Measurements from ENCODE around the gene FSTL1.

Gene FSTL1

GRCh38 chr3:120438665-120439370, 12.0 kb downstream of the FSTL1 start:
- DNase-seq = no peak

- DNase-seq = no peak
Measured at GRCh38 chr3:120438216-120438615, 12.6 kb downstream of the FSTL1 start.

DNA sequence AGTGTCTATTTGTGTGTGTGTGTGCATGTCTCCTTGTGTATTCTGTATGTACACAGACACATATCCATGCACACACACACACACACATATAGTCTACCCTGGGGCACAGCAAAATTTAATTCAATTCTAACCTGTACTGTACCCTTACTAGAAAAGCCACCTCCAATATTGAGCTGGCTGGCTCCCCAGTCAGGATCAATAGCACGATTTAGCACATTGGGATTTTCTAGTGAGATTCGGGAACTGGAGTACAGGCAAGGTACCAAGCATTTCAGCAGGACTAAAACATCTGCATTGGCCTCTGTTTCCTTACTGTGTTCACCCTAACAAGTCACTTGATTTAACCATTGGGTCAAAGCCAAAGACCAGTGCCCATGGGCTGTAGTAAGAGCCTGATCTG, 13.2 kb downstream of the FSTL1 start:
- DNase-seq = no peak

DNA sequence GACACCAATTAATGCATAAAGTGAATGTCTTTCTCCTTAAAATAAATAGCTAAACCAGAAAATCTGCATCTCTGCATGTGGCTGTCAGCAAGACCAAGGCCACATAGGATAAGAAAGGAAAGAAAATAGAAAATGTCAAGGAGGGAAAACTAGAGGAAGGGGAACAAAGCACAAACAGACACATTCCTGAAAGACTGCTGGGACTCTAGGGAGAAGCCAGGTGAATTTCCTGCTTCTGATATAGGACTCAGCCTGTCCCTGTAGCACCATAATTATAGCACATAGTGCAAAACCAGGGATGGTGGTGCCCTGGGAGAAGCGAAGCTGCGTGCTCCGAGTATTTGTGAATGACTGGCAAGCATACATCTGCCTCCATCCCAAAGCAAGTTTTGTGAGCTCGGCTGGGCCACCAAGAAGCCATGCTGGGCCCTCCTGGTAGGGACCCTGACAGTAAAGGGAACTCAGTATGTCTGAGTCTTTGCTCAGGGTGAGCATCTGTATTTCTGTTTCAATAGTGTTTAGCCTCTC, 14.2 kb downstream of the FSTL1 start:
- no peak for DNase-seq

DNA sequence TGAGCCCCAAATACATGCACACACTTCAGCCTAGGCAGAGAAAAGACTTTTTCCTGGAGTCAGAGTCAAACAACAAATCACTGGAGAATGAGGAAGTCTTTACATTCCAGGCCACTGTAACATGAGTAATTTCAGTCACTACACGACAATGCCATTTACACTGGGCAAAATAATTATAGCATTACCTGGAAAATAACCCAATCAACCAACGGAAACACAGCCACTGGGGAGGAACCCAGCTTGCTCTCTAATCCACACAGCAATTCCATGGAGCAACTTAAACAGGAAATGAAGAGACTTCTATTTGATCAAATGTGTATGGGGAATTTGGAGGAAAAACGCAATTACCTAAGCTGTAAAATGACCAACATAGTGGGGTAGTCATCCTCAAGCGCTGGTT, 15.2 kb downstream of the FSTL1 start:
- DNase-seq = no peak

DNA sequence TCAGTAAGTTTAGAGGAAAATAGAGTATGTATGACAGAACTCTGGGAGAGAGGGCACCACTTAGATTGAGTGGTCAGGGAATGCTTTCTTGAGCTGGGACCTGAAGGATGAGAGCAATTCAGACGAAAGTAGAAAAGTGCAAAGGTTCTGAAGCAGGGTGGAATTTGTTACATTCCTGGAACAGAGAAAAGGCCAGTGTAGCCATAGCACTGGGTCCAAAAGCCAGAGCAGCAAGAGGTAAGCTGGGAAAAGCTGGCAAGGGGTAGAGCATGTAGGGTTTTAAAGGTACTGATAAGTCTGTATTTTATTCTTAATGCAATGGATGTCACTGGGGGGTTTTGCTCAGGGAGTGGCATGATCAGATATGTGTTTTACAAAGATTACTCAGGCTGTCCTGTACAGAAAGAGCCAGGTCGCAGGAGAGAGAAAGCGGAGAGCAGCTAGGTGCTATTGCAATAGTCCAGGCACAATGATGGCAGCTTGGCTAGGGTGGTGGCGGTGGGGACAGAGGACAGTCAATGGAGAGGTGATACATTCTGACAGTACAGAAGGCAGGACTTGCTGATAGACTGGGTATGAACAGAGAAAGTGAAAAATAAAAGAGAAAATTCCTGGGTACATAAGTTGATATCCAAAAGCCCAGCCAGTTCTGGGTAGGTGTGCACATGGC, 17.0 kb downstream of the FSTL1 start:
- no peak for DNase-seq

DNA sequence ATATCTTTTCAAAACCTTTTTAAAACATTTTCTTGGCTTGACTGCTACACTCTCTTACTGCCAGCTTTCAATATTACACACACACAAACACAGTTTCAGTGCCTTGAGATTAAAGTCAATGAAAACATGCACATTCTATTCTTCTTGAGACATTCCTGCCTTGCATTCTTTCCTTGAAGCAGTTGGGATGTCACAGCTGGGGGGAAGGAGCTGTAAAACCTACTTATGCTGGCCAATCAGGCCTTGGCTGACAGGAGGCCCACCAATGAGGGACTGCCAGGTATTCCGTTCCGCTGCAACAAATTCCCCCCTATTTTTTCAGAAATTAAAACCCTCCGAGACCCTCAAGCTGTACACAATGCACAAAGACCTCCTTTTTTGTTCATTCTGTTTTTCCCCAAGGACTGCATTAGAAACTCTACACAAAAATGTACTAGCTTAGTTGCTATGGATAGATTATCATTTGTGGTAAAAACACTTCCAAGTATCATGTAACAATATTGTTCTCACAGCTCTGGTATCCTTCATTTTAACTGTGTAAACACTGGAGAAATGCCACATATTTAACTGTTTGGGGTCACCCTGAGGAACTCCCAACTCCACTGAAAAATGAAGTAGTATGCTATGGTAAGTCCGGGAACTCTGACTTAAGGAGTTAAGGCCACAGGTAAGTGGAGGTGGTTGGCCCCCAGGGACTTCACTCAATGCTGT, 18.5 kb downstream of the FSTL1 start:
- no peak for DNase-seq

DNA sequence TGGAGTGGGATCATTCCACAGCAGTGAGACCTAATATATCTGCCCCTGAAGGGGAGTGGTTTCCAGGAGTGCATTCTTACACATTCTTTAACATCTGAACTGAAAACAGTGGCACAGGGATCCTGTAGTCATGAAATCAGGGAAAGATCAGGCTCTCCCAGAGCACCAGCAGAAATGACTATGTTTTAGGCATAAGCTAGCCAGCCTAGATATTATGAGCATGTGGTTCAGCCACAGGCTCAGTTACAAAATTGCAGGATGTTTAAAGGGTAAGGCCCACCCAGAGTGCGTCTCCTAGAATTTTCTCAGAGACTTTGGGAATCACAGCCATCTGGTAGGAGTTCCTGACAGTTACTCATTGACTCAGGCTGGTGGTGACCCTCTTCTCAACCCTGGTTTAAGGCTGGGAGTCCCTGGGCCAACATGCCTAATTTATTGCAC, 20.9 kb downstream of the FSTL1 start:
- no peak for DNase-seq

DNA sequence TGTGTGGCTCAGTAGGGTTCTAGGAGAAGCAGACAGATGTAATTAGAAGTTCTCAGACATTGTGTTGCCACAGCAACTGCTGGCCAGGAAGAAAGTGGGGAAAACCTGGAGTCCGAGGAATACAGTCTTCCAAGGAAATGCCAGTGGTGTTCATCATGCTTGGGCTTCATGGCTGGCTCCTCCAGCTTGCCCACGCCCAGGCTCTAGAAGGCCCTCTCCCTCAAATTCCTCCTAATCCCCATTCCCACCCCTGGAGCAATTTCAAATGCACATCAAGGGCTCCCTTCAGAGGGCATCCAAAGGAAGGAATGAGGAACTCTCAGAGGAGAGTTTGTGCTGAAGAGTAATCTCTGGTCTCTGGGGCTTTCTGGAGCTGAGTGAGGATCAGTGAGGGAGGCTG, 21.9 kb downstream of the FSTL1 start:
- no peak for DNase-seq

- no peak for DNase-seq
Measured at GRCh38 chr3:120427201-120427600, 23.6 kb downstream of the FSTL1 start.

DNA sequence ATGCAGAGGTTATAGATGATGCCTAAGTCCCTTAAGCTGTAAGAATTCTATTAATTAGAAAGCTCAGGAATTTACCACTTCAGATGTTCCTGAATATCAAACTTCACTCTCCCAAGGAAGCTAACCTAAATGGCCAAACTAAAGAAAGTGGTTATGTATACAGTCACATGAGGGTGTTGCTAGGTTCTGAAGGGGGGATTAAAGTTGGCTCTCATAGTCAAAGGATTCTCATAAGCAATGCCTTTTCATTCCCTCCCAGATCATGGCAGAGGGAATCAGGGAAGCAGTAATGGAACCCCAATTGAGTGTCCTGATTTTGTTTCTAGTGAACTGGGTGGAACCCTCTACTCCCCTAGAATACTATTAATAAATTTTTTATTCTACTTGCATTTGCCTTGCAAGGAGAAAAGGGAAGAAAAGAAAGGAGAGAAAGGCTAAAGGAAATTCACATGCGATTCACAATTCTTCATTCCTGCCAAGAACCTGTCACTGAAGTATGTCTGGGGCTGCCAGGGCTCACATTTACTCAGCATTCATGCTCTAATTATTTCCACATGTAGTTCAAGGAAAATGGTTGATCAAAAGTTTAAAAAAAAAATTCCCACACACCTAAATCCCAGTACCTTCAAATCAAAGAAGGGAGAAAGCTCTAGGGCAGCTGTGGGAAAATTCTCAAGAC, 25.1 kb downstream of the FSTL1 start:
- no peak for DNase-seq

DNA sequence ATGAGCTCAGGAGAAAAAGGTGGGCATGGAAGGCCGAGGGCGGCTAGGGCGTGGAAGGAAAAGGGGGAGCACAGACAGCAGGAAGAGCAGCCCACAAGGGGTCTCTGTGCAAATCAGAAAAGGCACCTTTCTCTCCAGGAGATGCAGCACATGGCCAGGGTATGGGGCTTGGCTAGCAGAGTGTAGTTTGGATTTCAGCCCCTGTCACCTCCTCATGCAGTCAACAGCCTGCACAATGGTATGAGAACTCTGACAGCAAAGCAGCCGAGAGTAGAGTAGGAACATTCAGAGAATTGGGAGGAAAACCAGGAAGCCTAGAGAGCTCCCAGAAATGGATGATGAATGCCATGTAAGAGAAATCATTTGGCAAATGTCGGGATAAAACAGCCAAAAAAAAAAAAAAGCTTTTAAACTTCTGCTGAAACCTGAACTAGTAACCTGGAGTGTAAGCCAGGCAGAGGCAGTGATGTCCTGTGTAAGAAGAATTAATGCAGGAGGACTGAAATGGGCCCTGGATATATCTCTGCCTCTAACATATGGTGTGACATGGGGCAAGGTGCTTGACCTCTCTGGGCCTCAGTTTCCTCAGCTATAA, 25.7 kb downstream of the FSTL1 start:
- DNase-seq = no peak

DNA sequence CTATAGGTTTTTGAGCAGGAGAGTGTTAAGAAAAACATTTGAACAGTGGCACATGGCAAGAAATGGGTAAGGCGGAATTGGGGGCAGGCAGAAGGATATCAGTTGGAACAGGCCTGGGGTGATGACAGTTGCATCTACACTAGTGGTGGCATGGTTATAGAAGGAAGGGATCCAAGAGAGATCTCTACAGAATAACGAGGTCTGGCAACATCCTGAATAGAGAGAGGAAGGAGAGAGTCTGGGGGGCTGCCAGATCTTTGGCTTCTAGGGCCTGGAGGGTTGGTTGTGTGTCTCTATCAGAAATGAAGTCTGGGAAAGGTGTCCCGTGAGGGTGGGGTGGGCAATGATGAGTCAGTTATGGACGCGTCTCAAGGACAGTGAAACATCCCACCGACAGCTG, 26.3 kb downstream of the FSTL1 start:
- no peak for DNase-seq

- no peak for DNase-seq
Measured at GRCh38 chr3:120423432-120423831, 27.4 kb downstream of the FSTL1 start.

GRCh38 chr3:120421926-120422325, 28.9 kb downstream of the FSTL1 start:
- no peak for DNase-seq

DNA sequence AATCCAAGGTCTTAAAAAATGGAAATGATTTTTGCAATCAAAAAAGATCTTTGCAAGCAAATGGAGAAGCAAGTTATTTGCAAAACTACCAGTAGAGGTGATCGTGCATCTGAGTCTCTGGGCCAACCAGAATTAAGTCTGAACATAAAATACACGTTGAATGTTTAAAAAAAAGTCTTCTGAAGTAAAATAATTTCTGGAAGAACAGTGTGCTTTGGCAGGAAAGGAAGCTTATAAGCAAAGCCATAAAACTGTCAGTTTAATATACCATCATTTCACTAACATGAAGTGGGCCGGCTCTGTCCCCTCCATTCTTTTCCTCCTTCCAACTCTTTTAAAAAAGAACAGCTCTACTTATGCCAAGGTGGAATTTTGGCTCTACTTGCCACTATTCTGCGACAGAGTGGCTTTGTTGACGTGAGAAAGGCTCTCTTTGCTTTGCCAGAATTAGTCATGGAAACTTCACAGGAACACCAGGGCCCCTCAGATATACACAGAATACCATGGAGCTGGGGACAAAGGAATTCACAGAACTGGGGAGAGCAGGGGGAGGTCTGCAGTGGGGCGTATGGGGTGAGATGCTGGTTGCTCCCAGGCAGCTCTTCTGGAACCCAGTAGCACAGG, 29.8 kb downstream of the FSTL1 start:
- no peak for DNase-seq

- no peak for DNase-seq
Measured at GRCh38 chr3:120420360-120420759, 30.4 kb downstream of the FSTL1 start.

DNA sequence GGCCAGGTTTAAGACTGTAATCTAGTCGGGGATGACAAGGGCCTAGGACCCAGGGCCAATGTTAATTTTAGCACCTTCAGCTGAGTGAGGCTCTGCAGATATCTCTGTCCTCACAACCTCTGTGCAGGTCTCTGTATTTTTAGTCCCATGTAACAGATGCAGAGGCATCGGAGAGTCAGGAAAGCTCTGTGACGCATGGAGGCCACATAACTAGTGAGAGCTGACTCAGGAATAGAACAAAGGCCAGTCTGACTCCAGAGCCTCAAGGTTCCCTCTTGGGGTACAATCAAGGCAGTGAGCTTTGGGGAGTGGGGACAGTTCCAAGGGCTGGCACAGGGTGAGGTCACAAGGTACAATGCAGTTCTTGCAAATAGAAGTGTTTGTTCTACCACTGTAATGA, 31.0 kb downstream of the FSTL1 start:
- no peak for DNase-seq

DNA sequence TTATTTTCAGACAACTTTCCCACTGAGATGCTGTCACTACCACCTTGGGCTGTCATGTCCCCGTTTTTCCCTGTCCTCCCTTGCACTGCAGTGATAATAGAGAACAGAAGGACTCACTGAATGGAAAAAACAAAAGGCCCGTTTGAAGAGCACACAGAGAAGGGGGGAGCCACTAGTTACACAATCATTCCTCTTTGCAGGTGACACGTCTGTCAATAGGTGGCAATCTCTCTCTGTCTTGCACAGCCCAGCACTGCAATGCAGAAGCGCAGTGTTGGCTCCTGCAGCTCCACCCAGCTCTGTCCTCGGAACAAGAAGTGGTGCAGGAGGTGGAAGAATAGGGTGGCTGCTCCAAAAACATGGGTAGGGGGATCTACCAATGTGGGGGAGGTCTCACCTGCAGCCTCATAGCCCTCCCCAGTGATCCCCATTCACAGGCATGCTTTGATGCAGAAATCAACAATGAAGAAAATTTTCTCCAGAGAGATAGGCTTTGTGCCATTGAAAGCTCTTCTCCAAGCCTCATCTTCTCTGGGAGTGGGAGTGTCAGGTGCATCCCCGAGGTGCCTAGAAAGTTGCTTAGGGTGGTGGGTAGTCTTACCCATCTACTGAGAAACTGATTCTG, 31.8 kb downstream of the FSTL1 start:
- no peak for DNase-seq

DNA sequence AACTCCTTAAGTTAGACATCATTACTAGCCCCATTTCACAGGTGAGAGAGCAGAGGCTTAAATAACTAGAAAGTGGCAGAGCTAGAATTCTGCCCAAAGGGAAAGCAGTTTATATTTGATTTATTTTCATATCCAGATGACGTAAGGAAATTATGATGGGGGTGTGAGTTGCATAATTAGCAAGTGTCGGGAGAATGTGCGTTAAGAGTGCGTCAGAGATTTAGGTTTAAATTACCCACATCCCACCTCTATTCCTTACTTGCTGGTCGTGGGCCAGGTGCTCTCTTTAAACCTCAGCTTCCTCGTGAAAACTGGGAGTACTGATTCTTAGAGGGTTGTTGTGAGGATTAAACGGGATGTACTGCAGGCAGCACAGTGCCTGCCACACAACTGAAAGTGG, 32.3 kb downstream of the FSTL1 start:
- no peak for DNase-seq

DNA sequence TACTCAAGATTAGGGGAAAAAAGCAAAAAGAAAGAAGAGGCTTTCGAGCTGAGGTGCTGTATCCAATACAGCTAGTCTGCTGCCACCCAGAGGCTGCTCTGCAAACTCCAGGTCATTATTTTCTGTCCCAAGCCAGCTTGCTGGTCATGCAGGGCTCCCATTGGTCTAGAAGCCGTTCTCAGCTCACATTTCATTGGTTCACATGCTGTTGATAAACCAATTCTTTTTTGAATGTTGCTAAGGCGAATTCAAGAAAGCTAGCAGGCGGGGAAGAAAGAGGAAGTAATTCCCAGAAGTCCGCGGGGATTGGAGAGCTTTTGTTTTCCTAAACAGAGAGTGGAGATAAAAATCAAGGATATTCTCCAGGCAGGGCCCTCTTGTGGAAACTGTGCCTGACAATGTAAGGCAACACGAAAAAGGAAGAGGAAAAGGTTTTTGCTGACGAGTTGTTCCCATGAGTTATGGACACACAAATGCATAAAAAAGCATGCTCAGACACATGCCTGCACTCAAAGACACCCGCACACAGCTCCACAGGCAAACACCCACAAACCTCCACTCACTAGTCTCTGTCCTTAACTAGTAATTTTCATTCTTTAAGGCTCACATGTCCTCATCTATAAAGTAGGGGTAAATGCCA, 33.4 kb downstream of the FSTL1 start:
- DNase-seq = peak; percentile 90

Data from activated CD8-positive, alpha-beta memory T cell treated with anti-CD3 and anti-CD28 coated beads for 24 hours (primary cell).